Panc1 (cell line): ENCODE results near the gene INPP5E. TPM values are rescaled to one million over a fixed set of nuclear protein-coding genes. Genes with fewer than 3 reads are reported as not detected.

Experiments used
- ATAC-seq: fragments of 200-7000 bp; cut with Tn5 transposase; 2 replicates; pipeline ENCODE4 v1.9.1; 2020; ENCODE audit warnings: mild to moderate bottlenecking, moderate library complexity
- BruUV-seq: library from RNA; stranded (reverse); fragments of 400-500 nt; replicated peaks from 2 replicates; lab custom pipeline; 2021; lab: Mats Ljungman, UMichigan
- CTCF ChIA-PET: fragments of 300-600 bp; sonication (Branson Sonifier 250); formaldehyde crosslinking; loops from one replicate; lab custom pipeline; 2022; ENCODE audit warnings: antibody characterized with exemption; lab: Charles Lee
- POLR2A ChIA-PET: fragments of 300-600 bp; sonication (Branson Sonifier 250); formaldehyde crosslinking; loops from one replicate; lab custom pipeline; 2022; ENCODE audit warnings: antibody characterized with exemption; lab: Charles Lee
- DNase-seq: peaks from one replicate; pipeline ENCODE4 v3.0.0-alpha.2; 2010; ENCODE audit warnings: low read depth, low spot score
- H3K27ac ChIP-seq: 2 replicates; pipeline ENCODE4 v1.5.1; 2011; ENCODE audit warnings: mild to moderate bottlenecking, low read length, inconsistent platforms
- H3K27me3 ChIP-seq: fragments of 200-500 bp; sonication (Bioruptor generic); 2 replicates; pipeline ENCODE4 v1.6.0; 2014; ENCODE audit warnings: low read length, inconsistent platforms; ENCODE audit not compliant: control insufficient read depth, insufficient read depth
- H3K36me3 ChIP-seq: fragments of 200-500 bp; sonication (Bioruptor generic); 2 replicates; pipeline ENCODE4 v1.5.1; 2014; ENCODE audit warnings: inconsistent platforms, mild to moderate bottlenecking, low read length, moderate library complexity; ENCODE audit not compliant: control insufficient read depth, insufficient read depth
- H3K4me1 ChIP-seq: 2 replicates; pipeline ENCODE4 v1.5.1; 2011; ENCODE audit warnings: inconsistent platforms, mild to moderate bottlenecking, low read length, moderate library complexity; ENCODE audit not compliant: control insufficient read depth, insufficient read depth
- H3K4me3 ChIP-seq, 2 experiments: 2 replicates each; pipeline ENCODE4 v1.5.1; 2011 to 2012; ENCODE audit warnings: low read depth in 2 of 2, low read length in 2 of 2, mild to moderate bottlenecking in 2 of 2, inconsistent platforms in 1 of 2, moderate library complexity in 1 of 2
- H3K9me3 ChIP-seq: fragments of 200-500 bp; sonication (Bioruptor generic); 2 replicates; pipeline ENCODE4 v1.5.1; 2014; ENCODE audit warnings: low read depth, mild to moderate bottlenecking, inconsistent platforms, low read length, moderate library complexity; ENCODE audit not compliant: control insufficient read depth, insufficient read depth
- CTCF ChIP-seq: fragments of 450-650 bp; IDR thresholded peaks from 2 replicates; pipeline ENCODE4 v1.5.1; 2017; ENCODE audit warnings: mild to moderate bottlenecking
- POLR2AphosphoS5 ChIP-seq: IDR thresholded peaks from 2 replicates; pipeline ENCODE4 v1.6.1; 2012; ENCODE audit warnings: mild to moderate bottlenecking, low read depth, low read length, moderate library complexity
- REST ChIP-seq, 2 experiments: IDR thresholded peaks; 2 replicates each; pipeline ENCODE4 v1.6.1; 2011 to 2012; ENCODE audit warnings: low read depth in 2 of 2, control low read depth in 1 of 2, low read length in 1 of 2, mild to moderate bottlenecking in 1 of 2, moderate library complexity in 1 of 2; ENCODE audit not compliant: insufficient read depth in 1 of 2
- SIN3A ChIP-seq: IDR thresholded peaks from 2 replicates; pipeline ENCODE4 v1.6.1; 2012; ENCODE audit warnings: low read depth, mild to moderate bottlenecking, low read length, moderate library complexity, borderline replicate concordance; ENCODE audit not compliant: insufficient read depth
- TCF7L2 ChIP-seq: IDR thresholded peaks from 2 replicates; pipeline ENCODE4 v1.6.1; 2011; ENCODE audit warnings: mild to moderate bottlenecking, low read depth, low read length, inconsistent platforms
- in situ Hi-C: cut with HindIII; loops from 2 replicates; pipeline ENCODE4 v1.10.0; 2016; ENCODE audit warnings: low sequenced_read_pairs, low pct_unique_long_range_greater_than_20kb
- intact Hi-C: fragments of 100-400 bp; cut with micrococcal nuclease; formaldehyde crosslinking; loops from one replicate; pipeline ENCODE4 v1.10.0; 2022; ENCODE audit not compliant: unreplicated experiment
- total RNA-seq: library from RNA; stranded (reverse); gene quantifications from one replicate; pipeline ENCODE4 v1.2.1, GENCODE V29; 2021; ENCODE audit not compliant: unreplicated experiment

Gene INPP5E
- total RNA-seq, 1 experiment from 2014 or later = 14.1 TPM

GRCh38 chr9:136459425-136459824, 19.8 kb upstream of the INPP5E start:
- no peak for ATAC-seq
- no peaks in the 10 kb centered on the region for H3K9me3 ChIP-seq
- no peak overlapping the region for H3K27ac ChIP-seq
- CTCF ChIA-PET = no interaction called here
- no peak overlapping the region for H3K4me3 ChIP-seq
- no peak for TF ChIP-seq POLR2AphosphoS5
- TF ChIP-seq REST (IDR thresholded peaks at IDR 0.05; ENCODE audit: insufficient read depth in 1 of 2, low read depth in 2 of 2, low read length in 1 of 2) = no peak
- no peak for TF ChIP-seq SIN3A
- TF ChIP-seq TCF7L2 = no peak
- TF ChIP-seq CTCF = no peak
- in situ Hi-C loops = no loop called here
- no peak for DNase-seq
- intact Hi-C loops = no loop called here
- no TSS peak for BruUV-seq
- H3K4me1 ChIP-seq = no peaks in the 10 kb centered on the region
- H3K36me3 ChIP-seq = peaks cover 11% of the 10 kb centered on the region
- no peaks in the 10 kb centered on the region for H3K27me3 ChIP-seq
- POLR2A ChIA-PET = no interaction called here

- Histone ChIP-seq H3K4me1 (no peaks in the 10 kb centered on the region), H3K27me3 (no peaks in the 10 kb centered on the region), H3K36me3 (peaks cover 5% of the 10 kb centered on the region), H3K9me3 (no peaks in the 10 kb centered on the region), H3K4me3 (no peak overlapping the region), H3K27ac (no peak overlapping the region)
- ChIA-PET POLR2A (no interaction called here), CTCF (no interaction called here)
- in situ Hi-C loops (no loop called here), intact Hi-C loops (no loop called here)
- TF ChIP-seq REST (IDR thresholded peaks at IDR 0.05; ENCODE audit: insufficient read depth in 1 of 2, low read depth in 2 of 2, low read length in 1 of 2) (no peak), TCF7L2 (no peak), SIN3A (no peak), CTCF (no peak), POLR2AphosphoS5 (no peak)
- DNase-seq (no peak), ATAC-seq (no peak)
- no TSS peak for BruUV-seq
These were observed 17.7 kb upstream of the INPP5E start for GRCh38 chr9:136457326-136457725.
